H54 (cell line): ENCODE results near the gene BRD2.
A peak's percentile ranks its signal among the peaks of the same experiment; 100 is the strongest.
"Not testable (repeated sequence)": the region's sequence is repeated elsewhere in the genome, so short reads cannot be mapped to it uniquely, and the experiment has no call there.

Experiments
- DNase-seq: peaks from one replicate; pipeline ENCODE4 v3.0.0; 2011; ENCODE audit warnings: low spot score, mixed read lengths; ENCODE audit not compliant: insufficient read length
- FAIRE-seq: peaks from 3 replicates; lab custom pipeline; 2011; peaks lifted over from hg19 to GRCh38; lab: Jason Lieb, UNC
- POLR2A ChIP-seq: IDR thresholded peaks from 2 replicates; pipeline ENCODE4 v1.6.1; 2011; ENCODE audit warnings: low read depth, mild to moderate bottlenecking, low read length

The BRD2 gene

GRCh38 chr6:32968093-32968866 is at the start of gene BRD2:
Gene BRD2 (plus strand): TSS chr6:32968594. CDS start chr6:32972899, 4,305 bp downstream.
- FAIRE-seq: no peak

GRCh38 chr6:32920715-32921114 is 47.7 kb upstream of the BRD2 start:
- DNase-seq (no peak), FAIRE-seq (no peak)

More at GRCh38 chr6:32968093-32968866, at the start of gene BRD2:
- TF ChIP-seq POLR2A: no peak; the same call in 1 of the 2 replicates
- DNase-seq: peak; percentile 75

GRCh38 chr6:32922083-32922482 is 46.3 kb upstream of the BRD2 start:
- FAIRE-seq (no peak), DNase-seq (no peak)
- TF ChIP-seq POLR2A: no peak

More at GRCh38 chr6:32920715-32921114, 47.7 kb upstream of the BRD2 start:
- TF ChIP-seq POLR2A: no peak

GRCh38 chr6:32931211-32931610 is 37.2 kb upstream of the BRD2 start:
- no peak for DNase-seq
- no peak for TF ChIP-seq POLR2A
- FAIRE-seq: no peak

DNA sequence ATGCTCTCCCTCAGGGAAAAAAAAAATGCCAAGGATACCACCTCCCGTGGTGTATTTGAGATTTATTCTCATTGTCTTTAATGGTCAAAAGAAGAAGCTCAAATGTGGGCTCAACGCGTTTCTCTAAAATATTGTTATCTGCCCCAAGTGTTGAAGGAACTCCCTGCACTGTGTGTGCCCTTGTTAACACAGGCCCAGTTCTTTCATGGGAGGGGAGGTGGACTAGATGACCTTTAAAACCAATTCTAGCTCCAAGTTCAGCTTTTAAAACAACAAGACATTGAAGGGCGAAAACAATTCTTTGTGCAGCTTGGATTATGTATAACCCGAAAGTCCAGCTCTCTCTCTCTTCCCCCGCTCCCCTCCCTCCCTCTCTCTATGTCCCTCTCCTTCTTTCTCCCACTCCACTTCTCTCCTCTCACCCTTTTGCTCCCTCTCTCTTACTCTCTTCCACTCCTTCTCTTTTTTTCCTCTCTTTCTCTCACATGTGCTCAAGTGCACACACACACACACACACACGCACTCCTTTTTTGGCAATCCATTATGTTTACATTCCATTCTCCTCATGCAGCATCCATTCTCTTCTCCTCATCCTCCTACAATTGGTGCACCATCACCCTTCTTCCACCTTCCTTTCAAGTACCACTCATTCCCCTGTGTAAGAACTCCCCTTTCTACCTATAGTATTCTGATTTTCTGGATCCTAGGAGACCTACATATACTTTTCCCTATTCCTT is 36.1 kb upstream of the BRD2 start:
- no peak for TF ChIP-seq POLR2A
- no peak for DNase-seq

DNA sequence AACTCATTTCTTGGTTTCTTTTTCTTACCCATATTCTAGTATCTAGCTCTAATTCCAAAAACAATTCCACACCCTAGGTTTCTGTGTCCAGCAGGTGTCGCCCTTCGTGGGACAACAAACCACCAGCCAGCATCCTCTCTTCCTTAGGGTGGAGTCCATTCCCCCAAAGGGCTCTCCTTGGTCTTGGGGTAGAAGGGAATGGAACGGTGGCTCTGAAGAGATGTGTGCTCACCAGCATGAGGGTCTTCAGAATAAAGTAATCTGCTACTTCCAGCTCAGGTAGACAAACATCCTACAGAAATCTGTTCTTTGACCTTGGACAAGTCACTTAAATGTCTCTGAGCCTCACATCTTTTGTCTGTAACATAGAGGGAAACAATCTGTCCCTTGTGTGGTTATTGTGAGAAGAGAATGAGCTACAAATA is 34.7 kb upstream of the BRD2 start:
- TF ChIP-seq POLR2A: no peak
- DNase-seq: peak; percentile 63
- peak; percentile 69 for FAIRE-seq

More for the DNA sequence above, 36.1 kb upstream of the BRD2 start:
- no peak for FAIRE-seq

- TF ChIP-seq POLR2A: no peak
- DNase-seq (no peak), FAIRE-seq (no peak)
These were observed 32.7 kb upstream of the BRD2 start for GRCh38 chr6:32935551-32936238.

DNA sequence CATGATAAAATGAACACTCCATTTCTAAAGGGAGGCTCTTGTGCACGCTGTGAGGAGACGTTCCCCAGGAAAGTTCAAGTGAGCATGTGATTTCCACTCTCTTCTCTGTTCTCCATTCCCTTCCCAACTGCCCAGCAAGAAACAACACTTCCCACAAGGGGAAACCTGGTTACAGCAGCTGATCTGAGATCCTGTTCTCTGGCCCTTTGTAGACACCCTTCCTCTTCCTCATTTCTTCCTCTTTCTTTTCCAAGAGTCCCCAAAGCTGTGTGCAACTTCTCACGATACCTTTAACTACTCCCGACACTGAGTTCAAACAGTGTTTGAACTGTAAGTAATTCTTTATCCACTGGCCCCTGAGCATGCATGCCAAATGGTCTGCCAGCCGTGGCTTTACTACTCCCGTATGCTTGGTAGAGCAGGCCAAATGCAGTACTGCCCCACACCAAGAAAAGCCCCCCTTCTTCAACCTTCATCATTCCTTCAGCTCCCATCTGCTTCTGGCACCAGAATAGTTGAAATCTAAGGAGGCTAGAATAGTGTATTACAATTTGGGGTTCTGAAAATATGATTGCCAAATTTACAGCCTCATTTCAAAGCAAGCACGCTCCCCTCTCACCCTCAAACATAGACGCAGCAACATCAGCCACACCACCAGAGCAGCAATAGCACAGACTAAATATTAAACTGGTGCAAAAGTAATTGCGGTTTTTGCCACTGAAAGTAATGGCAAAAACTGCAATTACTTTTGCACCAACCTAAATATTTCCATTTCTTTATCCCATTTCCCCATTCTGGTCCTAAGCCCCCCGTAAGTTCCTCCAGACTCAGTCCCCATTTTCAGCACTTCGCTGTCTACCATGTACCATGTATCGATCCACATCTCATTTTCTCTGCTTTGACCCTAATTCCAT is 31.9 kb upstream of the BRD2 start:
- no peak for FAIRE-seq
- DNase-seq: no peak
- no peak for TF ChIP-seq POLR2A

DNA sequence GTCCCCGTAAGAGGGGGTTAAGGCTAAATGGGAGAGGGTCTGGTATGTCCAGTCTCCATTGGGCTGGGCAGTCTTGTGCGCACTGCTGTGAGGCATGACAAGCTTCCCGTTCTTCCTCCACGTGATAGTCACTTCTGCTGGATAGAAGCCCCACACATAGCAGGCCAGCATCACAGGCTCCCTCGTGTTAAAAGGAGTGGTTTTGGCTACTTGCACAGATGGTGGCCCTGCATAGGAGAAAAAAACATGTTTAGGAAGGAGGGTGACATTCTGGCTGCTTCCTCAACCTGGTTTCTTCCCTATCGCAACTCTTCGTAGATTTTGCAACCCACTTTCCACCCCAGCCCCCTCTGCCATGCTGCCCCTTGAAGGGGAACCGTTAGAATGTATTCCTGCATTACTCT is 31.2 kb upstream of the BRD2 start:
- no peak for DNase-seq
- TF ChIP-seq POLR2A: no peak
- FAIRE-seq: no peak

DNA sequence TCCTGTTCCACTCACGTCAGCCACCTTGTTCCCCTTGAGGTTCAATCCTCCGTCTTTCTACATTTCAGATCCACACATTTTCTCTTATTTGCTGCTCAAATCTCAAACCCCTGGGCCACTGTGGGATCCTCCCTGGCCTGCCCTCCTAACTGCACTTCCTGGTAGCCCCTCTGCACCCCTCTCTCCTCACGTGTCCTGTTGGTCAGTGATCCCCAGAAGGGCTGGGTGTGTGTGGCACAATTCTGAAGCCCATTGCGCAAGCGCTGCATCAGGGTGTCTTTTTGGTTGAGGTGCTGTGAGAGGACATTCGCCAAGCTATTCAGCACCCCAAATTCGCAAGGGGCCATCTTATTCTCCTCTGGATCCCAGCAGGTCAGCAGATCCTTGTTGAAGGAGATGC is 29.9 kb upstream of the BRD2 start:
- FAIRE-seq (no peak), DNase-seq (no peak)
- TF ChIP-seq POLR2A: no peak

DNA sequence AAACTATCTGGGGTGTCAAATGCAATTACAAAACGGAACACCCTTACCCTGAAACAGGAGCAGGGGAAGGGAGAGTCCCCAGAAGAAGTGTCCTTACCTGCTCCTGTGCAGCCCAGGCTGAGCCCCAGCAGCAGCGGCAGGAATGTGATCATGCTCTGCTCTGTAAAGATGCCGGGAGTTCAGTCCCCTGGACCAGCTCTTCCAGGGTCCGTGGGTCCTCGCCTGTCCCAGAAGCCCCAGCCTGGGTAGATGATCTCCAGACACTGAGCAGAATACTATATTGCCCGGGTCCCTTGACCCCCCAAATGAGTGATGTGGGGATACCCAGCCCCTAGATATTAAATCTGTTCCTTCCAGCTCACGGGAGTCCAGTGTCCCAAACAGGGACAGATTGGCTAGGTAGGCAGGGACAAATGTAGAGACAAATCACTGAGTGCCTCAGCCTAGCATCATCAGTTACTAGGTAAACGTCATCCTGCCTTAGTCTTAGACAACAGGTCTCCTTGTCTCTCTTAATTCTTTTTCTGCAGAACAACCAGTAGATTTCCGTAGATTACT is 27.7 kb upstream of the BRD2 start, which contains the start of gene HLA-DMB:
HLA-DMB (minus strand) TSS at position 373 of the 558 bp plus-strand sequence; CDS start at position 152, 221 bp downstream.
- DNase-seq (peak; percentile 87), FAIRE-seq (peak; percentile 89)
- TF ChIP-seq POLR2A: no peak

DNA sequence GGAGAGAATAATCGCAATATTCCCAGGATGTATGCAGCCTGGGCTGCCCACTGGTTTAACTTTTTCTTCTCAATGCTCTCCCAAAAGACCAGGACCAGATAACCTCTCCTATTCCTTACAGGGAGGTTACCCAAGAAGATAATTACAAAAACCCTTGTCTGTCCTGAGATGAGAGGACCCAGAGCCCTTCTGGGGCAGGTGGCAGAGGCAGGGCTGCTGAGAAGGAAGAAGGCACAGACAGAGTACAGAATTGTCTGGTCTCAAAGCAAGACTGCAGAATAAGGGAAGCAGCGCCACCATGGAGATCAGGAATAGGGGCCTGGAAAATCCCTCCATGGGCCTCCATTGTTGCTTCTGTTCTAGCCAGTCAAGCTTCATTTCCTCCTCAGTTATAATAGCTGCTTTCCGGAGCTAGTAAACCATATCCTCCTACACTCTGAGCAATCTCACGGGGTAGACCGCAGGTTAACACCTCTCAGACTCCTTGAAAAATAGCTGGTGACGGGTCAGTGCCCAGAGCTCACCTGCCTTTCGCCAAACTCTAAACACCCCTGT is 27.1 kb upstream of the BRD2 start:
- FAIRE-seq: no peak
- no peak for DNase-seq
- no peak for TF ChIP-seq POLR2A

DNA sequence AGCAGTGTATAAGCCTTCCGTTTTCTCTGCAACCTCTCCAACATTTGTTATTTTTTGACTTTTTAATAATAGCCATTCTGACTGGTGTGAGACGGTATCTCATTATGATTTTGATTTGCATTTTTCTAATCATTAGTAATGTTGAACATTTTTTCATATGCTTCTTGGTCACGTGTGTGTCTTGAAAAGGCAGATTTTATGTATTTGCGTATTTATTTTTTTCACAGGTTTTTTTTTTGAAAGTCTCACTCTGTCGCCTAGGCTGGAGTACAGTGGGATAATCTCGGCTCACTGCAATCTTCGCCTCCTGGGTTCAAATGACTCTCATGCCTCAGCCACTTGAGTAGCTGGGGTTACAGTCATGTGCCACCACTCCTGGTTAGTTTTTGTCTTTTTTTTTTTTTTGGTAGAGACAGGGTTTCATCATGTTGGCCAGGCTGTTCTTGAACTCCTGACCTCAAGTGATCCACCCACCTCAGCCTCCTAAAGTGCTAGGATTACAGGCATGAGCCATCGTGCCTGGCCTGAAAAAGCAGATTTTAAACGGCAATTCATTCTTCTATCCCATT is 25.8 kb upstream of the BRD2 start:
- not testable (repeated sequence) for FAIRE-seq, DNase-seq
